ENCODE results near the gene APLN. TPM values are rescaled to one million over a fixed set of nuclear protein-coding genes. Genes with fewer than 3 reads are reported as not detected.

APLN gene, protein sequence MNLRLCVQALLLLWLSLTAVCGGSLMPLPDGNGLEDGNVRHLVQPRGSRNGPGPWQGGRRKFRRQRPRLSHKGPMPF
- total RNA-seq, result 1.2 TPM

DNA sequence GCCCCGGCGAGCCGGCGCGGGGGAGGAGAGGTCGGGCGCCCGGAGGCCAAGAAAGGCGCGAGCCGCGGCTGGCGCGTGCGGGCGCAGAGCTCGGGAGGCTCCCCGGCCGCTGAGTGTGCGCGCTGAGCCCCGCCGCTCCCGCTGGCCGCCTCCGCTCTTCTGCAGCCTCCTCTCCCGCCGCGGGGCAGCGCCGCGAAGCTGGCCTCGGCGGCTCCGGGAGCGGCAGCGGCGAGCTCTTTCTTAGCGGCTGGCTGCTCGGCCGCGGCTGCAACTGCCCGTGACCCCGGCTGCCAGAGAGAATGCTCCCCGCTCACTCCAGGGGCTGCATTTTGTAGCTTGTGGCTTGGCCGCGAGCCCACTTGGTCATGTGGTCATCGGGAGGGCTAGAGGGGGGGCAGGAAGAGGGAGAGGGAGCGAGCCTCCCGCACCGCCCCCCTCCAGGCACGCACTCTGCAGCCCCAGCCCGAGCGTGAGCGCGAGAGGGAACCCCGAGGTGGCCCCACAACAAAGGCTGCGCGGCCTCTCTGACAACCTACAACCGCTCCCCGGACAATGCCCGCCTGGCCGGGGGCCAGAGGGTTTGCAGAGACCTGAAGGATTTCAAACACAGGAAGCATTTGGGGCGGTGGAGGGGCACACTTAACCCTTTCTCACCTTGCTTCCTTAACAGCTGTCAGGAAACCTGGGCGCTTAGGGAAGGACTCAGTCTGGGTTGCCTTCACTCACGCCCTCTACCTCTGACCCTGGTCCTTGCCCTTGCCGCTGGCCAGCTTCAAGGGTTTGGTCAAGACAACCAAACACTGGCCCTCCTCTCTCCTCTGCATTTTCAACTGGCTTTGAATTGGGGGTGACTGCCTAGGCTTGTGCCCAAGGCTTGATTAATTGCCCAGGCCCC is at the start of gene APLN:
Gene APLN (minus strand): TSS at position 305 of the 895 bp plus-strand sequence. CDS start 326 bp downstream, outside the sequence.
- peak; percentile 59 for ATAC-seq
- peak; percentile 47 for DNase-seq (ENCODE audit: low spot score)

DNA sequence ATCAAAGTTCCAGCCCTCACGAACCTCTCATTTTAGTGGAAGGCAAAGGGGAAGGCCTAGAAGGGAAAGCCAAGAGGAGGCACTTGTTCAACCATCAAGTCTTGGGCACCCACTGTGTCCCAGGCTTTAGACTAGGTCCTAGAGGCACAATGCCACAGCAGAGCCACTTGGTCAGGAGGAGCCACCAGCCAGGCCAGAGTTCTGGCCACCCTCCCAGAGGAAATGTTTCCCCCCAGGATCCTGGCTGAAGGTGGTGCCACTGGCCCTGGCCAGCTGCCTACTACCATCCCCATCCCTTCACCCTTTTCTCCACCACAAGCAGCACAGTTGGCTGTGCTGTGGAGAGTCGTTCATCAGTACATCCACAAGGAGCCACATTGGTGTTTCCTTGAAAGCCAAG is 49.7 kb upstream of the APLN start:
- no peak for DNase-seq (ENCODE audit: low spot score)
- no peak for ATAC-seq

DNA sequence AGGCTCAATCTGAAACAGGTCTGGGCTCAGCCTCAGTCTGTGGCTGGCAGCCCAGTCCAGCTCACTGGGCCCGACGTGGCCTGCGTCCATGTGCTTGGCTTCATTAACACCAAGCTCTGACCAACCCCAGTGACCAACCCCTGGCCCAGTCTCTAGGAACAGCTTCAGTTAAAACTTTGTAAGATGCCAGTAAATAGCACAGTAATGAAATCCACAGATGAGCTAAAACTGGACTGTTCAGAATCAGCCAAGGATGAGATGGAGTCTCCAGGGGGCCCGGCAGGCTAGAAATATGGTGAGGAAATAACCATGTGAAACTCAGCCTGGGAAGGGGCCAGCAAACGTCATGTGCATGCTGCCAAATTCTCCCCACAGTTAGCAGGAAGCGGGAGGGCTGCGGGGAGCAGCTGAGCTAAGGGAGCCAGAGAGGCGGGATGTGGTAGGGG is 46.9 kb upstream of the APLN start:
- DNase-seq (ENCODE audit: low spot score) (no peak), ATAC-seq (no peak)

DNA sequence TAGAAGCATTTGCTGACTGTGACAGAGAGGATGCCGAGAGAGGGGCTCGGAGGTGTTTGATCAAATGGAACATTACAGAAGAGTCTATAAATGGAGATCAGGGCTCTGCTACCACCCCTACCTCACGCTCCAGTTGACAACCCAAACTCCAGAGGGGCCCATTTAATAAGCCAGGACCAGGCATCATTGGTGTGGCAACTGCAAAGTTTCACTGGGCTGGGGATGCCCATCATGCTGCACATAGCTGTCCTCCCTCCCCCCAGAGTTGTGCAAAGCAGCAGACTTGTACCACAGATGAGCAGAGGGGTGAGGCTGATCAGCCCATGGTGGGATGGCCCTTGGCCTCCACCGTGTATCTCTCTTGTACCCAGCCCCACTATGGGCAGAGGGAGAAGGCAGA is 45.8 kb upstream of the APLN start:
- ATAC-seq (no peak), DNase-seq (ENCODE audit: low spot score) (no peak)

DNA sequence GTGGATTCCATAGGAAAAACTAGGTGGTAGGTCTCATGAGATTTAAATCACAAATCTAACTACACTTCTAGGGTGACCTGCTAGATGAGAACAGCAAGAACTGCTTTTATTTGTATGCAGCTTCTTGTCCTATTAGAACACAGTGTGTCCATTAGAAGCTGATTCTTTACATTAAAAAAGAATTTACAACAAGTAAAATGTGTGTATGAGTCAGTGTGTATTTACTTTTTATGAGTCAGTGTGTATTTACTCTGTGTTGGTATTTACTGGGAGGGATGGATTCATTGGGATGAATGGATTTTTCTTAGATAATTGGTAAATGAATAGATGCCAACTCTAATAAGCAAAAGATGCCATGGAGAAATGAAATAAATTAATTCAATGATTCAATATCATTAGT is 43.4 kb upstream of the APLN start:
- ATAC-seq, result no peak

DNA sequence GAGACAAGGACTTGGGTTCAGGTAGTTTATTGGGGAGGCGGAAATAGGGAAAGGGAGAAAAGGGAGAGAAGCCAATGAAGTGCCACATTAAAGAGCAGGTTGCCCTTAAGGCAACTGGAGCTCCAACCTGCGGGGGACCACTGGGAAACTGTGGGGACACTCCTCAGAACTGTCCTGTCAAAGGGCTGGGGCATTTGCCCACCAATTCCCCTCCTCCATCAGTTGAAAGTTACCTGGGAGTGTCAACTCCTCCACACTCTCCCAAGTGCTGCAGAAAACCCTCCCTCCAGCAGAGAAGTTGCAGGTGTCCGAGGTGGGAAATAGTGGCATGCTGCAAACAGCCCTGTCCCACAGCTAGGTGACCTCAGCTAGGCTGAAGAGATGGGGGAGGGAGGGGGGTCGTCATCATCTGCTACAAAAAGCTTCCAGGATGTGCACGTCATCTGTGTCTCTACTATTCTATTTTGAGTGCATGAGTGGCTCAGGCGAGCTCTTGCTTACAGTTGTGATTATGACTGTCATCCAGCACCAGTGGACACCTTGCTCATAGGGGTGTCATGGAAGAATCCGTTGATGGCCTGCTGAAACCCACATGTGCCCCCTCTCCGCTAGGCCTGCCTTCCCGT is 42.6 kb upstream of the APLN start:
- DNase-seq (ENCODE audit: low spot score) (no peak), ATAC-seq (no peak)

More for the DNA sequence above, 43.4 kb upstream of the APLN start:
- DNase-seq (ENCODE audit: low spot score), result no peak

DNA sequence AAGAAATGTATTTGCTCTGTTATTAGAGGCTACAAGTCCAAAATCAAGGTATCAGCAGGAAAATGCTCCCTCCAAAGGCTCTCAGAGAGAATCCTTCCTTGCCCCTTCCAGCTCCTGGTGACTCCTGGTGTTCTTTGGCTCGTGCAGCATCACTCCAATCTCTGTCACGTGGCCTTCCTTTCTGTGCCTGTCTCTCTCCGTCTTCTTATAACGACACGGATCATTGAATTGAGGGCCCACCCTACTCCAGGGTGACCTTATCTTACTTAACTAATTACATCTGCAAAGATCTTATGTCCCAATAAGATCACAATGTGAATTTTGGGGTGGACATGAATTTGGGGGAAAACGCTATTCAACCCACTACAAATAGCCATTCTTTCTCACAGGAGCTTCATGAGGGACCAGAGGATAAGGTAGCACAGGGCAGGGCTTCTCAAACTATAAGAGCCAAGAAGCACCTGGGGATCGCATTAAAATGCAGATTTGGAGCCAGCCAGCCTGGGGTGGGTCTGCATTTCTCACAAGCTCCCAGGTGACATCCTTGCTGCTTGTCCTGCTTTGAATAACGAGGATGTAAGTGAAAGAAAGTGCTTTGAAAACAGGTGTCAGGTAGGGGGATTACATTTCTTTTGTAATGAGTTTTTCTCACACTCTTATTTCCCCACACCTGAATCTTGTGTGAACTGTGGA is 41.9 kb upstream of the APLN start:
- ATAC-seq, result no peak
- DNase-seq (ENCODE audit: low spot score), result no peak

DNA sequence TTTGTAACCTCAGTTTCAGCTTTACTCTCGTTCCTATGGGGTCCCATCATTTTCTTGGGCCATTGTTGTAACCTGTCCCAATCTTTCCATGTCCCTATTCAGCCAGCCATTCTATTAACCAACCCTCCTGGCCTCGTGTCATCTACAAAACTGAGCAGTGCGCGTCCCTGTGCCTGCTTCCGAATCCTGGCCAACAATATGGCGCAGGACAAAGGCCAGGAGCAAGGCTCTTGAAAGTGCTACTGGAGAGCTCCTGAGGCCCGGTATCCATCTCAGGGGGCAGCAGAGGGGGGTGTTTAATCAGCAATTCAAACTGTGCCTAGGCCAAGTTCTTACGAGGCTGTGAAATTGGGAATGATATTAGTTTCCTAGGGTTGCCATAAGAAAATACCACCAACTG is 41.2 kb upstream of the APLN start:
- DNase-seq (ENCODE audit: low spot score) (no peak), ATAC-seq (no peak)

DNA sequence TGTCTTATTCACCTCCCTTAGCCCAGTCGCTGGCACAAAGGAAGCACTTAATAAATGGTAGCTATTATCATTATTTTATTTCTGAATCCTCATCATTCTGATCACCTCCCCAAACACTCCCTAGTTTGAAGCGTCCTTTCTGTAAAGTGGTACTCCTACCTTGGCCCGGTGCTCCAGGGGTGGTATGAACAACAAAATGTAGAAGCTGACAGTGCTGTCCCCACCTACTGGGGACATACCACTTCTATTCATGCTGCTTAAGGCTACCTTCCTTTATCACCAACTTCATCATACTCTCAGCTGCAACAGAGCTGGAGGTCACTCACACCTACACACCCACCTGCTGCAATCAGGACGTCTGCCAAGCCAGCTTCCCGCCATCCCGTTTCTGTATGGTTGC is 40.8 kb upstream of the APLN start:
- ATAC-seq (no peak), DNase-seq (ENCODE audit: low spot score) (no peak)

DNA sequence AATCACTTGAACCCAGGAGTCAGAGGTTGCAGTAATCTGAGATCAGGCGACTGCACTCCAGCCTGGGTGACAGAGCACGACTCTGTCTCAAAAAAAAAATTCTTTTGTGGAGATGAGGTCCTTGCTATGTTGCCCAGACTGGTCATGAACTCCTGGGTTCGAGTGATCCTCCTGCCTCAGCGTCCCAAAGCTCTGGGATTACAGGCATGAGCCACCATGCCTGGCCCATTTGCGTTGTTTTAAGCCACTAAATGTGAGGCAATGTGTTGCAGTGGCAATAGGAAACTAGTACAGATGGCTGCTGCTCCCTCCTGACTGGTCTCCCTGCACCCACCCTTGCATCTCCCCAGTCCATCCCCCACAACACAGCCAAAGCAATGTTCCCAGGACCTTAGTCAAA is 40.0 kb upstream of the APLN start:
- ATAC-seq, result no peak

DNA sequence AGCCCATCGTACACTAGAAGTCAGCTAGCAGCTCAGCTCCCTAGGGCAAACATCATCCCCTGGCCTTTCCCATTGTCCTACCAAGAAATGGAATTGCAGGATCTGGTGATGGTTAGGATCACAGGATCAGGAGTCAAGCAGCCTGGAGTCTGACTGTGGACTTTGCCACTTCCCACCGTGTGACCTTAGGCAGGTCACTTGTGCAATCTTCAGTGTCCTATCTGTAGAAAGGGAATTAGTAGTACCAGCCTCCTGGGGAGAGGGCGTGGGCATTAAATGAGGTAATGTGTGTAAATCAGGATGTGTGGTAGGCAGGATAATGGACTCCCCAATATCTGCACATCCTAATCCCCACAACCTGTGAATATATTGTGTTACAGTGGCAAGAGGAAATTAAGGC is 38.6 kb upstream of the APLN start:
- ATAC-seq, result peak; percentile 94
- DNase-seq (ENCODE audit: low spot score), result peak; percentile 60

More for the DNA sequence above, 40.0 kb upstream of the APLN start:
- DNase-seq (ENCODE audit: low spot score), result no peak

DNA sequence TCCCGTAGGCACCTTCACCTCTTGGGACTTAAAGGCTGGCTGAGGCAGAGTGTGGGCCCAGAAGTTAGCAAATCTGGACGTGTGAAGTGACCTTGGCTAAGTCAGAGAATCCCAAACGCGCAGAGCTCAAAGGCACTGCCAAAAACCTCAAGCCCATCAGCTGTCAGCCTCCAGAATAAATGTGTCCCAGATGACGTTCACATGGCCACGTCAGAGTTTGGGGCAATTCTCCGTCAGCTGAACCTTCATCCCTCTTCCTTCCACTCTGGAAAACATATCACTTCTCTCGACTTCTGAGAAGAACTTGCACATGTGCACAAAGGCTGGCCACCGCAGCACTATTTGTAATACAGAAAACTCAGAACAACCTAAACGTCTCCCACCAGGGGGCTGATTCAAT is 35.7 kb upstream of the APLN start:
- ATAC-seq, result no peak
- no peak for DNase-seq (ENCODE audit: low spot score)

DNA sequence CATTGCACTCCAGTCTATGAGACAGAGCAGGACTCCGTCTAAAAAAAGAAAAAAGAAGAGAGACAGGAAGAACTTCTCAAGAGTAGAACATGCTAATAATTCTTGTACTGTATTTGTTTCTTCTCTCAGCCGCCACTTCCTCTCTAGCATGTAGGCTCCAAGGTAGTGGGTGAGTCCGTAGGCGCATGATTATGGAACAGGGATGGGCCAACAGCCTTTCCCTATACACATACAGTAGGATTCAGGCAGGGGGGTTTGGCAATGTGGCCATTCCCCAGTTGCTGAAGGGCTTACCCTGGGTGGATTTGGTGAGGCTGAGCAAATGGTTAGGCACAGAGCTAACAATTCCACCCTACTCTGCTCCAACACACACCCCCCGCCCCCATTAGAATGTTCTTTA is 35.0 kb upstream of the APLN start:
- ATAC-seq (no peak), DNase-seq (ENCODE audit: low spot score) (no peak)

DNA sequence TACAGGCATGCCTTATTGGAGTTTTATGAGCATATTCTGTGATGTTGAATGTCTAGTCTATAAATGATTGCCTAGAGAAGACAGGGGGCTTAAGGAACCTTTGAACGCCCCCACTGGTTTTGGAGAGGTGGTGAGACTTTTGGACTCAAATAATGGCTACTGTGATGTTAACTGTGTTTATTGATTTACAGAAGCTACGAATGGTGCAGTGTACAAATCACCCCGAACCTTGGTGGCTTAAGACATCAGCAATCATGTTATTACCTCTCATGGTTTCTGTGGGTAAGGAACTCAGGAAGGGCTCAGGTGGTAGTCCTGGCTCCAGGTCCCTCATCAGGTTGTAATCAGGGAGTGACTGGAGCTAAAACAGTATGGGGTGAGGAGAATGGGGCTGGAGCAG is 33.3 kb upstream of the APLN start:
- DNase-seq (ENCODE audit: low spot score) (no peak), ATAC-seq (no peak)

DNA sequence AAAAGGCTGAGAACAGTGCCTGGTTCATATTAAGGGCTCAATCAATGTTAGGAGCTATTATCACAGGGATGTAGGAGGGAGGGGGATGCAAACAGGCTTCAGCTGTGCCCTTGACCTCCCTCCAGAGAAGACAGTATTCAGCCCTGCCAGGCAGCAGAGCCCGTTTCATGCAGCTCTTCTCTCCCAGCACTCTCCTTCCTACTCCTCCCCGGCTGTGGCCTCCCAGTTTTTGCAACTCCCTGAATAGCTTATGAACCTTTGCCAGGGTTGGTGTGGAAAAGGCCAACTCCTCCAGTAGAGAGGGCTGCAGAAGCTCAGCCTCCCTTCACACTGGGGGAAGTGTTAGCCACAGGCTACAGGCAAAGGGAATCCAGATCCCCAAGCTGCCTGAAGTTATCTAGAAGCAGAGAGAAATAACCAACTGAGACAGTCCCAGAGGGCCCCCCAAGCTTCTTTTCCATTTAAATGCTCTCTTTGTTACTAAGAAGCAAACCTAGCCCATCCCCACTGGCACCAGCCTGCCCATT is 31.7 kb upstream of the APLN start:
- no peak for DNase-seq (ENCODE audit: low spot score)
- no peak for ATAC-seq

DNA sequence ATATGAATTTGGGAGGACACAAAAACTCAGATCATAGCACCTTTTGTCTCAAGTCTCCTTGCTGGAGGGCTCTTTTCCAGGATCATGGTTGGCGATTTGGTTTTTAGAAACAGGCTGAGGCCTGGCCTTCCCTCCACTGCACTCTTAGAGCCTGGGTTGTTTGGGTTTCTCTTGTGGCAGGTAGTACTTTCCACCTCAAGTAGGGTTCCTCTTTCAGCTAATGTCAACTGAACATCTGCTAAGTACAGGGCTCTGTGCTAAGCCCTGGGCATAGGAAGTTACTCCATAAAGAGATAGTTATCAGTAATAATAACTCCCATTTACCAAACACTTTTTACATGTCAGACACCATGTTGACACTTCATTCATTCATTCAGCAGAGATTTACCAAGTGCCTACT is 28.2 kb upstream of the APLN start:
- ATAC-seq, result no peak

DNA sequence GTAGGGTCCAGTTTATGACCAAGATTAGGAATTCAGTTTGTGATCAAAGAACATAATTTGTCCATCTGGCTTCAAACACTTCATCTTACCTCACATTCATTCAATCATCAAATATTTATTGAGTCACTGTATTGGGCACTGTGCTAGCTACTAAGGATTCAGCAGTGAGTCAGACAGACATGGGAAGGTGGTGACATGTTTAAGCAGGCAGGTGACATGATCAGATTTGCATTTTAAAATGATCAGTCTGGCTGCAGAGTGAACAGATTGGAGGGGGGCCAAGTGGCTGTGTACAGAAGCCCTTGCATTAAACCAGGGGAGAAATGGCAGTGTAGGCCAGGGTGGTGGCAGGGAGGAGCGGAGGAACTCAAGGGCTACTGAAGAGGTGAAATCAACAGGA is 25.1 kb upstream of the APLN start:
- no peak for DNase-seq (ENCODE audit: low spot score)
- no peak for ATAC-seq

More for the DNA sequence above, 28.2 kb upstream of the APLN start:
- DNase-seq (ENCODE audit: low spot score), result no peak

DNA sequence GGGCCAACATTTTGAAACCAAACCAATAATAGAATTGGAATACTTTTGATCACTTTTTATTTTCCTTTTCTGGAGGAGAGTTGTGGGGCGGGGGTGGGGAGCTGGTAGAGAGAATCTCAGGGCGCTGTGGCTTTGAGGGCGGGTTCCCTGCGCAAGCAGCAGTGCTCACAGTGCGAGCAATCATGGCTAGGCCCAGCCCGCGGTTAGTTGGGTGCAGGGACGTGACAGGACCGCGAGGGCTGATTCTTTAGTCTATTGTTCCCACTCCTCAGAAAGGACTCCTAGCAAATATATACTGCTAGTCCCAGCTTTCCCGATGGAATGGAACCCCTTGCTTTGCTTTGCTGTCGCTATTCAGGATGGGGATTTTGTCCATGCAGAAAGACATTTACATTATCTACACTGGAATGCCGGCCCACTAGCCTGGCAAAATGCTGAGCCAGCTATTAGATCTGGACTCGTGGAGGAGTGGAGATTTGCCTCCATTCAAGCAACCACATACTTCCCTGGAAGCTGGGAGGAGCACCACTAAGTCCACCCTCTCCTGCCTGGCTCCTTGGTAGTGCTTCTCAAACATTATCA is 23.9 kb upstream of the APLN start:
- ATAC-seq, result peak; percentile 12
- DNase-seq (ENCODE audit: low spot score), result no peak

DNA sequence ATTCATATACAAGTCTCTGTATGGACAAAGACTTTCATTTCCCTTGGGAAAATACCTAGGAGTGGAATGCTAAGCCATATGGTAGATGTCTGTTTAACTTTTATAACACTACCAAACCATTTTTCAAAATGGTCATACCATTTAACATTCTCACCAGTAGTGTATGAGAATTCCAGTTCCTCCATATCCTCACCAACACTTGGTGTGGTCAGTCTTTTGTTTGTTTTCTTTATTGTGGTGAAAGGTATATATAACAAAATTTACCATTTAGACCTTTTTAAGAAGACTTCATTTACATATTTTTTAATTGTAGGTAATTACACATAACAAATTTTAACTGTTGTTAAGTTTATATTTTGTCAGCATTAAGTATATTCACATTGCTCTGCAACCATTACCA is 12.7 kb upstream of the APLN start:
- DNase-seq (ENCODE audit: low spot score) (no peak), ATAC-seq (no peak)

DNA sequence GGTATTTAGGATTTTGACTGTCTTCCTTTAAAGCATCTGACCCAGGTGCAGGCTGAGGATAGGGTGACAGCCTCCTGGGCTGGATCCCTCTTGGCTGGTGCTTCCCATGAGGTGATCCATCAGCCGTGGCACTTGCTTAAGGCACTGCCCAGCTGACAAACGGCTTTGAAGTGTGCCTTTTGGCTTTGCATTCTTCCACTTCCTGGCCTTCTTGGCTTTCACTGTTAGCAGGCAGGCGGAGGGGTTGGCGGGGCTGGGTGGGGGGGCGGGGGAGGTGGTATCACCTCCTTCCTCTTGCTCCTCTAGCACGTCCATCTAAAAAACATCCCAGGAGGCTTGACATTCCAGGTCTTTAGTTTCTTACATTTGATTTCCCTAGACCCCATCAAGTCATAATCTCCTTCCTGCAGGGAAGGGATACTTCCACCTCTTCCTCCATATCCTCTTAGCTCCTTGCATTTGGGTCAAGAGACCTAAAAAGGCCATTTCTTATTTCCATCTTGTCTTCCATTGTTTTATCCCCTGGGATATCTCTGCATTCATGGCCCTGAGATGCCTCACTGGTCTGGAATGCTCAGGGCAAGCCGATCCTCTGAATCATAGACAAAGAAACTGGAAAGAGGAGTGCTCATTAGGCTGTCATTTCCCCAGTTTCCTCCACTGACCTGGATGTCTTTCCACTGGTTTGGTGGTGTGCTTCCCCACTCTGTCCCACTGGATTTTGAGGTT is 11.3 kb upstream of the APLN start:
- ATAC-seq, result no peak
- no peak for DNase-seq (ENCODE audit: low spot score)

Measured in left lobe of liver (tissue), 2 donors.